Measurements from ENCODE around the gene ATP5F1D. TPM values are rescaled to one million over a fixed set of nuclear protein-coding genes. Genes with fewer than 3 reads are reported as not detected.

Gene ATP5F1D
- total RNA-seq, 2 experiments from 2014 or later: 171 to 173 TPM

GRCh38 chr19:1283207-1283916, 41.8 kb downstream of the ATP5F1D start:
- DNase-seq: no peak
- H3K27me3 Mint-ChIP-seq: peaks cover 23% of the 10 kb centered on the region
- ChIA-PET POLR2A (interaction anchor here (1.3 kb wide), 1 partner anchor 14 kb away, joined by 4 read pairs; the partner anchor contains the start of gene CIRBP), CTCF (no interaction called here)
- peaks cover 13% of the 10 kb centered on the region for H3K4me1 Mint-ChIP-seq
- H3K27ac Mint-ChIP-seq: no peak overlapping the region
- H3K9me3 Mint-ChIP-seq: no peaks in the 10 kb centered on the region
- peaks cover 7% of the 10 kb centered on the region for H3K36me3 Mint-ChIP-seq (ENCODE audit: low read depth)
- no peak overlapping the region for H3K4me3 Mint-ChIP-seq

GRCh38 chr19:1283917-1284292, 42.4 kb downstream of the ATP5F1D start:
- DNase-seq: no peak
- Mint-ChIP-seq H3K4me3 (no peak overlapping the region), H3K9me3 (no peaks in the 10 kb centered on the region), H3K27ac (no peak overlapping the region), H3K4me1 (peaks cover 13% of the 10 kb centered on the region), H3K27me3 (peaks cover 24% of the 10 kb centered on the region), H3K36me3 (ENCODE audit: low read depth) (peaks cover 7% of the 10 kb centered on the region)
- POLR2A ChIA-PET: interaction anchor here (1.3 kb wide), 1 partner anchor 15 kb away, joined by 4 read pairs; the partner anchor contains the start of gene CIRBP
- CTCF ChIA-PET: no interaction called here

- CTCF ChIA-PET: no interaction called here
Observed at GRCh38 chr19:1284293-1284978, 42.9 kb downstream of the ATP5F1D start.

GRCh38 chr19:1284979-1285736, 43.6 kb downstream of the ATP5F1D start:
- H3K36me3 Mint-ChIP-seq (ENCODE audit: low read depth): peaks cover 3% of the 10 kb centered on the region
- no peak for DNase-seq
- H3K4me1 Mint-ChIP-seq: peaks cover 7% of the 10 kb centered on the region
- H3K9me3 Mint-ChIP-seq: no peaks in the 10 kb centered on the region
- H3K4me3 Mint-ChIP-seq: no peak overlapping the region
- POLR2A ChIA-PET: interaction anchor here (1.1 to 1.3 kb wide), 2 partner anchors 16 to 41 kb away, joined by 3 to 4 read pairs; partner anchors contain the start of gene CIRBP
- CTCF ChIA-PET: no interaction called here
- H3K27ac Mint-ChIP-seq: no peak overlapping the region
- peaks cover 28% of the 10 kb centered on the region for H3K27me3 Mint-ChIP-seq

More at GRCh38 chr19:1284293-1284978, 42.9 kb downstream of the ATP5F1D start:
- no peak overlapping the region for H3K4me3 Mint-ChIP-seq
- POLR2A ChIA-PET: interaction anchor here (1.1 to 1.3 kb wide), 2 partner anchors 15 to 40 kb away, joined by 3 to 4 read pairs; partner anchors contain the start of gene CIRBP
- no peak overlapping the region for H3K27ac Mint-ChIP-seq
- H3K4me1 Mint-ChIP-seq: peaks cover 13% of the 10 kb centered on the region
- no peaks in the 10 kb centered on the region for H3K9me3 Mint-ChIP-seq
- peaks cover 6% of the 10 kb centered on the region for H3K36me3 Mint-ChIP-seq (ENCODE audit: low read depth)
- peaks cover 28% of the 10 kb centered on the region for H3K27me3 Mint-ChIP-seq
- DNase-seq: no peak

- Mint-ChIP-seq H3K9me3 (no peaks in the 10 kb centered on the region), H3K36me3 (ENCODE audit: low read depth) (no peaks in the 10 kb centered on the region), H3K4me1 (peaks cover 5% of the 10 kb centered on the region), H3K27me3 (peaks cover 28% of the 10 kb centered on the region), H3K27ac (no peak within 1 kb of the TSS), H3K4me3 (no peak within 1 kb of the TSS)
- POLR2A ChIA-PET: interaction anchor here (1.1 kb wide), 1 partner anchor 42 kb away, joined by 3 read pairs; no protein-coding TSS in a partner anchor
- DNase-seq: no peak
- CTCF ChIA-PET: no interaction called here
Observed at GRCh38 chr19:1285737-1286360, 44.3 kb downstream of the ATP5F1D start, which contains the start of gene EFNA2. TSS of gene EFNA2 (plus strand) at chr19:1285873. CDS start at chr19:1286169, 296 bp downstream.

GRCh38 chr19:1286487-1287353, 45.2 kb downstream of the ATP5F1D start:
- Mint-ChIP-seq H3K4me3 (no peak overlapping the region), H3K27me3 (peaks cover 29% of the 10 kb centered on the region), H3K36me3 (ENCODE audit: low read depth) (no peaks in the 10 kb centered on the region), H3K9me3 (no peaks in the 10 kb centered on the region), H3K4me1 (peaks cover 5% of the 10 kb centered on the region), H3K27ac (no peak overlapping the region)
- DNase-seq: no peak
- POLR2A ChIA-PET: no interaction called here
- CTCF ChIA-PET: no interaction called here

GRCh38 chr19:1287354-1288225, 46.0 kb downstream of the ATP5F1D start:
- H3K36me3 Mint-ChIP-seq (ENCODE audit: low read depth): no peaks in the 10 kb centered on the region
- H3K4me3 Mint-ChIP-seq: no peak overlapping the region
- H3K27ac Mint-ChIP-seq: no peak overlapping the region
- peaks cover 5% of the 10 kb centered on the region for H3K4me1 Mint-ChIP-seq
- peaks cover 29% of the 10 kb centered on the region for H3K27me3 Mint-ChIP-seq
- ChIA-PET CTCF (no interaction called here), POLR2A (no interaction called here)
- DNase-seq: no peak
- H3K9me3 Mint-ChIP-seq: no peaks in the 10 kb centered on the region

- H3K9me3 Mint-ChIP-seq: no peaks in the 10 kb centered on the region
- peaks cover 27% of the 10 kb centered on the region for H3K27me3 Mint-ChIP-seq
- no peak for DNase-seq
- CTCF ChIA-PET: no interaction called here
- peaks cover 5% of the 10 kb centered on the region for H3K4me1 Mint-ChIP-seq
- H3K27ac Mint-ChIP-seq: no peak overlapping the region
- no peaks in the 10 kb centered on the region for H3K36me3 Mint-ChIP-seq (ENCODE audit: low read depth)
- POLR2A ChIA-PET: no interaction called here
- no peak overlapping the region for H3K4me3 Mint-ChIP-seq
Observed at GRCh38 chr19:1288226-1288612, 46.7 kb downstream of the ATP5F1D start.

GRCh38 chr19:1288833-1289685, 47.5 kb downstream of the ATP5F1D start:
- DNase-seq: no peak
- H3K27ac Mint-ChIP-seq: no peak overlapping the region
- peaks cover 26% of the 10 kb centered on the region for H3K27me3 Mint-ChIP-seq
- CTCF ChIA-PET: no interaction called here
- H3K9me3 Mint-ChIP-seq: no peaks in the 10 kb centered on the region
- H3K4me1 Mint-ChIP-seq: peaks cover 5% of the 10 kb centered on the region
- no peak overlapping the region for H3K4me3 Mint-ChIP-seq
- POLR2A ChIA-PET: no interaction called here
- H3K36me3 Mint-ChIP-seq (ENCODE audit: low read depth): no peaks in the 10 kb centered on the region

- H3K27ac Mint-ChIP-seq: no peak overlapping the region
- H3K9me3 Mint-ChIP-seq: no peaks in the 10 kb centered on the region
- peaks cover 5% of the 10 kb centered on the region for H3K4me1 Mint-ChIP-seq
- DNase-seq: no peak
- CTCF ChIA-PET: no interaction called here
- no peak overlapping the region for H3K4me3 Mint-ChIP-seq
- no peaks in the 10 kb centered on the region for H3K36me3 Mint-ChIP-seq (ENCODE audit: low read depth)
- H3K27me3 Mint-ChIP-seq: peaks cover 23% of the 10 kb centered on the region
- POLR2A ChIA-PET: no interaction called here
Observed at GRCh38 chr19:1289686-1290025, 48.1 kb downstream of the ATP5F1D start.

- no peaks in the 10 kb centered on the region for H3K9me3 Mint-ChIP-seq
- no peak overlapping the region for H3K27ac Mint-ChIP-seq
- POLR2A ChIA-PET: no interaction called here
- peaks cover 3% of the 10 kb centered on the region for H3K4me1 Mint-ChIP-seq
- CTCF ChIA-PET: no interaction called here
- no peak overlapping the region for H3K4me3 Mint-ChIP-seq
- no peaks in the 10 kb centered on the region for H3K36me3 Mint-ChIP-seq (ENCODE audit: low read depth)
- no peak for DNase-seq
- H3K27me3 Mint-ChIP-seq: peaks cover 18% of the 10 kb centered on the region
Observed at GRCh38 chr19:1290196-1290702, 48.7 kb downstream of the ATP5F1D start.
